WI38 (cell line): Measurements from ENCODE around the gene LMNA.
A peak's percentile ranks its signal among the peaks of the same experiment; 100 is the strongest.
"Not testable (repeated sequence)": the region's sequence is repeated elsewhere in the genome, so short reads cannot be mapped to it uniquely, and the experiment has no call there.

Experiments
- H3K4me3 ChIP-seq: 2 replicates; pipeline ENCODE4 v1.5.1; 2011; ENCODE audit warnings: low read depth, mild to moderate bottlenecking, control low read depth, low read length
- CTCF ChIP-seq: IDR thresholded peaks from 2 replicates; pipeline ENCODE4 v1.5.1; 2012; ENCODE audit warnings: low read depth, mild to moderate bottlenecking, control low read depth, low read length

LMNA gene

DNA sequence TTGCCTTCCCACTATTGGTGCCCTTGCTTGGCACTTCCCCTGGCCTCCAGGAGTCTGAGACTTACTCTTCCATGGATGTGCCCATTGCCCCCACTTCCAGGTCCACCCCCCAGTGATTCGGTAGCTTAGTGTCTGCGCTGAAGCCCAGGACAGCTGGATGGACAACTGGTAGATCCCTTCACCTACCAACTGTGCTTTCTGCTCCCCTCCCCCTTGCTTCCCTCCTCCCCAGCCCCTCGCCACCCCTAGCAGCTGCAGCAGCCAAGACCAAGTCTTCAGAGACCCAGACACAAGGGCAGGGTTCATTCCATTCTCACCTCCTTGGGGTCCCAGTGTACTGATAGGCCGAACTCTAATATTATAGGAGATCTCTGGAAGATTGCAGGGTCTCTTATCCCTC is 6.9 kb downstream of the LMNA start:
- TF ChIP-seq CTCF = no peak
- H3K4me3 ChIP-seq = peak overlapping the region; percentile 57

- TF ChIP-seq CTCF = no peak
Observed at GRCh38 chr1:156122086-156122485, 7.6 kb downstream of the LMNA start.

GRCh38 chr1:156122519-156123355 is 8.2 kb downstream of the LMNA start:
- peak overlapping the region; percentile 57 for H3K4me3 ChIP-seq

More at GRCh38 chr1:156122086-156122485, 7.6 kb downstream of the LMNA start:
- H3K4me3 ChIP-seq = peak overlapping the region; percentile 57

GRCh38 chr1:156123356-156124196 is 9.1 kb downstream of the LMNA start:
- H3K4me3 ChIP-seq = peak overlapping the region; percentile 57
- TF ChIP-seq CTCF = peak; percentile 30; the same call in 1 of the 2 replicates

More at GRCh38 chr1:156122519-156123355, 8.2 kb downstream of the LMNA start:
- no peak for TF ChIP-seq CTCF

DNA sequence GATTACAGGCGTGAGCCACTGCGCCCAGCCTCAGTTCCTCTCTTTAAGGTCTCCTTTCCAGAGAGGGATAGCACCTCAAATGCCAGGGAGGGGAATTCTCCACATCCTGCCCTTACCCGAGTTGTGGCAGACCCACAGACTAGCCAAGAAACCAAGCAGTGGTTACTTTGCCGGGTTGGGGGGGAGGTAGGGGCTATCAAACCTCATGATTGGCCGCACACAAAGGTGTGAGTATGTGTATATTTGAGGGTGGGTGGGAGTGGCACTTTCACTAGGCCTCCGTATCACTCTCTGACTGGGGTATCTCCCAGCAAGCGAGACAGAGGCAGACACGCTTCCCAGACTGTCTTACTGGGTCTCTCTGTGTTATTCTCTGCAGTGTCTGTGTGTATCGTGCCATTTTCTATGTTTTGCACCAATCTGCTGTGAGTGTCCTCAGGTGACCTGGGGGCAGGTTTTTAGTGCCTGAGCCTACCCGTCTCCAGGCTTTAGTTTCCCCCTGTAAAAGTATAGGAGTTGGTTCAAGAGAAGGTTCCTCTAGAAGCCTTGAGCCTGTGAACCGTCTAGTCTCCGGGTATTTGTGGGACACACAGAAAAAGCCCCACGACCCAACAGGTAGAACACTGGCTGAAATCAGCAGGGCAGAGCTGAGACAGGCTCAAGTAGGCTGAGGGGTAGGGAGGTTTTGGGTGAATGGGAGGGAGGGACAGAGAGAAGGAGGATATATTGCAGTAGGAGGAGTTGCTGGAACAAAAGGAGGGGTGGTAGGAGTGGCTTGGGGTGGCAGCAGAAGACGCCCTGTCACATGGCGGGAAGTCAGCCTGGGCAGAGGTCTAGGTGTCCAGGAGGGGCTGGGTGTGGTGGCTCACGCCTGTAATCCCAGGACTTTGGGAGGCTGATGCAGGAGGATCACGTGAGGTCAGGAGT is 10.3 kb downstream of the LMNA start:
- no peak for TF ChIP-seq CTCF
- H3K4me3 ChIP-seq = no peak overlapping the region

GRCh38 chr1:156125544-156125943 is 11.0 kb downstream of the LMNA start:
- not testable (repeated sequence) for H3K4me3 ChIP-seq

- TF ChIP-seq CTCF = peak; percentile 54
Observed at GRCh38 chr1:156126043-156126629, 11.6 kb downstream of the LMNA start.

More at GRCh38 chr1:156126043-156126629, 11.6 kb downstream of the LMNA start:
- peak overlapping the region; percentile 42 for H3K4me3 ChIP-seq
